ENCODE results near the gene MOCOS. TPM values are rescaled to one million over a fixed set of nuclear protein-coding genes. Genes with fewer than 3 reads are reported as not detected.

The MOCOS gene
- total and polyA plus RNA-seq, 5 donors, result 0.14 to 0.64 (median 0.59) TPM

GRCh38 chr18:36304723-36305122 lies 117.4 kb downstream of the MOCOS start:
- H3K27ac ChIP-seq (ENCODE audit: low read length), result no peak overlapping the region
- H3K9me3 ChIP-seq (ENCODE audit: control insufficient read depth, low read length), result no peaks in the 10 kb centered on the region
- no peak overlapping the region for H3K4me3 ChIP-seq (ENCODE audit: low read length)
- intact Hi-C loops (cut with DNase I), result loop anchor here in 1 of 4 donors (10.0 kb wide), 1 partner anchor 160 kb away; no protein-coding TSS in a partner anchor
- no peak for DNase-seq
- peaks cover 6% of the 10 kb centered on the region for H3K4me1 ChIP-seq (ENCODE audit: control insufficient read depth, insufficient read depth, low read length)
- H3K27me3 ChIP-seq (ENCODE audit: control insufficient read depth, insufficient read depth), result no peaks in the 10 kb centered on the region
- no peak for ATAC-seq
- 74% methylated on average over 3 of the region's 3 CpGs for WGBS

GRCh38 chr18:36305375-36305774 lies 118.1 kb downstream of the MOCOS start:
- WGBS, result 36% methylated on average over 2 of the region's 2 CpGs

GRCh38 chr18:36307513-36307912 lies 120.2 kb downstream of the MOCOS start:
- no peak overlapping the region for H3K4me3 ChIP-seq (ENCODE audit: low read length)
- no peaks in the 10 kb centered on the region for H3K27me3 ChIP-seq (ENCODE audit: control insufficient read depth, insufficient read depth)
- no peak for ATAC-seq
- H3K4me1 ChIP-seq (ENCODE audit: control insufficient read depth, insufficient read depth, low read length), result peaks cover 14% of the 10 kb centered on the region
- no peaks in the 10 kb centered on the region for H3K9me3 ChIP-seq (ENCODE audit: control insufficient read depth, low read length)
- H3K27ac ChIP-seq (ENCODE audit: low read length), result no peak overlapping the region
- DNase-seq, result no peak
- intact Hi-C loops (cut with DNase I), result loop anchor here in 1 of 4 donors (10.0 kb wide), 1 partner anchor 157 kb away; no protein-coding TSS in a partner anchor

More at GRCh38 chr18:36305375-36305774, 118.1 kb downstream of the MOCOS start:
- H3K4me1 ChIP-seq (ENCODE audit: control insufficient read depth, insufficient read depth, low read length), result peaks cover 8% of the 10 kb centered on the region
- no peaks in the 10 kb centered on the region for H3K9me3 ChIP-seq (ENCODE audit: control insufficient read depth, low read length)
- H3K27me3 ChIP-seq (ENCODE audit: control insufficient read depth, insufficient read depth), result no peaks in the 10 kb centered on the region
- ATAC-seq (no peak), DNase-seq (no peak)
- peak overlapping the region; percentile 48 for H3K27ac ChIP-seq (ENCODE audit: low read length)
- intact Hi-C loops (cut with DNase I), result loop anchor here in 1 of 4 donors (10.0 kb wide), 1 partner anchor 159 kb away; no protein-coding TSS in a partner anchor
- H3K4me3 ChIP-seq (ENCODE audit: low read length), result no peak overlapping the region

GRCh38 chr18:36308711-36309435 lies 121.6 kb downstream of the MOCOS start:
- 62% methylated on average over 7 of the region's 7 CpGs for WGBS
- intact Hi-C loops (cut with DNase I), result loop anchor here in 1 of 4 donors (10.0 kb wide), 1 partner anchor 156 kb away; no protein-coding TSS in a partner anchor
- no peak for ATAC-seq

GRCh38 chr18:36309436-36310391 lies 122.4 kb downstream of the MOCOS start:
- no peaks in the 10 kb centered on the region for H3K27me3 ChIP-seq (ENCODE audit: control insufficient read depth, insufficient read depth)
- H3K4me3 ChIP-seq (ENCODE audit: low read length), result no peak overlapping the region
- ATAC-seq, result peak; percentile 37 to 71
- intact Hi-C loops (cut with DNase I), result loop anchor here in 1 of 4 donors (10.0 kb wide), 1 partner anchor 155 kb away; no protein-coding TSS in a partner anchor
- peaks cover 17% of the 10 kb centered on the region for H3K4me1 ChIP-seq (ENCODE audit: control insufficient read depth, insufficient read depth, low read length)
- peak overlapping the region; percentile 38 for H3K27ac ChIP-seq (ENCODE audit: low read length)
- 32% methylated on average over 11 of the region's 11 CpGs for WGBS
- DNase-seq, result no peak
- no peaks in the 10 kb centered on the region for H3K9me3 ChIP-seq (ENCODE audit: control insufficient read depth, low read length)

More at GRCh38 chr18:36308711-36309435, 121.6 kb downstream of the MOCOS start:
- no peak for DNase-seq
- H3K27ac ChIP-seq (ENCODE audit: low read length), result peak overlapping the region; percentile 38
- no peak overlapping the region for H3K4me3 ChIP-seq (ENCODE audit: low read length)
- H3K9me3 ChIP-seq (ENCODE audit: control insufficient read depth, low read length), result no peaks in the 10 kb centered on the region
- H3K27me3 ChIP-seq (ENCODE audit: control insufficient read depth, insufficient read depth), result no peaks in the 10 kb centered on the region
- peaks cover 17% of the 10 kb centered on the region for H3K4me1 ChIP-seq (ENCODE audit: control insufficient read depth, insufficient read depth, low read length)

GRCh38 chr18:36311026-36311570 lies 123.8 kb downstream of the MOCOS start:
- ATAC-seq (no peak), DNase-seq (no peak)
- intact Hi-C loops (cut with DNase I), result no loop called here
- H3K4me3 ChIP-seq (ENCODE audit: low read length), result no peak overlapping the region
- peaks cover 17% of the 10 kb centered on the region for H3K4me1 ChIP-seq (ENCODE audit: control insufficient read depth, insufficient read depth, low read length)
- no peaks in the 10 kb centered on the region for H3K9me3 ChIP-seq (ENCODE audit: control insufficient read depth, low read length)
- WGBS, result 75% methylated on average over 5 of the region's 5 CpGs
- H3K27ac ChIP-seq (ENCODE audit: low read length), result no peak overlapping the region
- no peaks in the 10 kb centered on the region for H3K27me3 ChIP-seq (ENCODE audit: control insufficient read depth, insufficient read depth)

GRCh38 chr18:36312806-36313395 lies 125.6 kb downstream of the MOCOS start:
- intact Hi-C loops (cut with DNase I), result no loop called here
- WGBS, result 66% methylated on average over 2 of the region's 2 CpGs
- no peaks in the 10 kb centered on the region for H3K9me3 ChIP-seq (ENCODE audit: control insufficient read depth, low read length)
- H3K27me3 ChIP-seq (ENCODE audit: control insufficient read depth, insufficient read depth), result no peaks in the 10 kb centered on the region
- DNase-seq, result no peak
- peak in 1 of 2 donors; percentile 28 for ATAC-seq
- no peak overlapping the region for H3K4me3 ChIP-seq (ENCODE audit: low read length)
- H3K4me1 ChIP-seq (ENCODE audit: control insufficient read depth, insufficient read depth, low read length), result peaks cover 17% of the 10 kb centered on the region
- peak overlapping the region; percentile 34 for H3K27ac ChIP-seq (ENCODE audit: low read length)

GRCh38 chr18:36314098-36314497 lies 126.8 kb downstream of the MOCOS start:
- H3K4me1 ChIP-seq (ENCODE audit: control insufficient read depth, insufficient read depth, low read length), result peaks cover 15% of the 10 kb centered on the region
- DNase-seq (peak in 2 of 3 donors; percentile 57 to 64), ATAC-seq (peak in 1 of 2 donors; percentile 80)
- no peaks in the 10 kb centered on the region for H3K27me3 ChIP-seq (ENCODE audit: control insufficient read depth, insufficient read depth)
- H3K4me3 ChIP-seq (ENCODE audit: low read length), result no peak overlapping the region
- intact Hi-C loops (cut with DNase I), result no loop called here
- 43% methylated on average over 4 of the region's 4 CpGs for WGBS
- no peak overlapping the region for H3K27ac ChIP-seq (ENCODE audit: low read length)
- H3K9me3 ChIP-seq (ENCODE audit: control insufficient read depth, low read length), result no peaks in the 10 kb centered on the region

- H3K27me3 ChIP-seq (ENCODE audit: control insufficient read depth, insufficient read depth), result no peaks in the 10 kb centered on the region
- 29% methylated on average over 4 of the region's 4 CpGs for WGBS
- H3K4me1 ChIP-seq (ENCODE audit: control insufficient read depth, insufficient read depth, low read length), result peaks cover 11% of the 10 kb centered on the region
- DNase-seq, result no peak
- H3K9me3 ChIP-seq (ENCODE audit: control insufficient read depth, low read length), result no peaks in the 10 kb centered on the region
- intact Hi-C loops (cut with DNase I), result no loop called here
- H3K27ac ChIP-seq (ENCODE audit: low read length), result peak overlapping the region; percentile 13
- H3K4me3 ChIP-seq (ENCODE audit: low read length), result no peak overlapping the region
- no peak for ATAC-seq
These were observed 127.5 kb downstream of the MOCOS start for GRCh38 chr18:36314754-36315153.

- intact Hi-C loops (cut with DNase I), result no loop called here
- Histone ChIP-seq H3K4me1 (ENCODE audit: control insufficient read depth, insufficient read depth, low read length) (peaks cover 10% of the 10 kb centered on the region), H3K27me3 (ENCODE audit: control insufficient read depth, insufficient read depth) (no peaks in the 10 kb centered on the region), H3K9me3 (ENCODE audit: control insufficient read depth, low read length) (no peaks in the 10 kb centered on the region), H3K4me3 (ENCODE audit: low read length) (no peak overlapping the region), H3K27ac (ENCODE audit: low read length) (peak overlapping the region; percentile 39)
- DNase-seq, result no peak
- ATAC-seq, result peak; percentile 65
- 62% methylated on average over 10 of the region's 10 CpGs for WGBS
These were observed 128.4 kb downstream of the MOCOS start for GRCh38 chr18:36315736-36316135.

Measured in right cardiac atrium (tissue), 5 donors.